B cell (primary cell): Measurements from ENCODE around the gene GPX2.

ENCODE experiments used
- EZH2 ChIP-seq: IDR thresholded peaks from 2 replicates; pipeline ENCODE4 v1.6.1; 2012; ENCODE audit warnings: borderline replicate concordance, low read depth, mild to moderate bottlenecking, moderate library complexity, low read length; ENCODE audit not compliant: insufficient read depth, poor library complexity, severe bottlenecking
- TF ChIP-seq, protein P1 (sequence below): fragments of 200-600 bp; IDR thresholded peaks from one replicate; pipeline ENCODE4 v1.8.0; 2022; ENCODE audit warnings: antibody characterized with exemption, mild to moderate bottlenecking

DNA sequence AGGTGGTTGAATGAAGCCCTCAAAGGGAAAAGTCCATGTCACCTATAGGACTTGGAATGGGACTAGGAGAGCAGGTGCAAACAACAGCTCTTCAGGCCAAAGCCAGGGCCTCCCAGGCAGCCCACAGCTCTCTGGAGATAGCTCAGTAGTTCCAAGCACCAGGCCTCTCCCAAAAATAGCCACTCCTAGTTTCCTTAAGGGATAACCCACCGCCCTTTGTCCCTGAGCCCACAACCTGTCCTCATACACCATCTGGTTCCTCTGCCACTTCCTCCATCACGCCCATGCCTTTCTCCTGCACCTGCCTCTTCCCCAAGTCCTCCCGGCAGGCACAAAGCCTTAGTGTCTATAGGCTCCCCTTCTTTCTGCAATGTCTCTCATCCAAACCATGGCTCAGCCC, 27.5 kb upstream of the GPX2 start:
- TF ChIP-seq, protein P1, sequence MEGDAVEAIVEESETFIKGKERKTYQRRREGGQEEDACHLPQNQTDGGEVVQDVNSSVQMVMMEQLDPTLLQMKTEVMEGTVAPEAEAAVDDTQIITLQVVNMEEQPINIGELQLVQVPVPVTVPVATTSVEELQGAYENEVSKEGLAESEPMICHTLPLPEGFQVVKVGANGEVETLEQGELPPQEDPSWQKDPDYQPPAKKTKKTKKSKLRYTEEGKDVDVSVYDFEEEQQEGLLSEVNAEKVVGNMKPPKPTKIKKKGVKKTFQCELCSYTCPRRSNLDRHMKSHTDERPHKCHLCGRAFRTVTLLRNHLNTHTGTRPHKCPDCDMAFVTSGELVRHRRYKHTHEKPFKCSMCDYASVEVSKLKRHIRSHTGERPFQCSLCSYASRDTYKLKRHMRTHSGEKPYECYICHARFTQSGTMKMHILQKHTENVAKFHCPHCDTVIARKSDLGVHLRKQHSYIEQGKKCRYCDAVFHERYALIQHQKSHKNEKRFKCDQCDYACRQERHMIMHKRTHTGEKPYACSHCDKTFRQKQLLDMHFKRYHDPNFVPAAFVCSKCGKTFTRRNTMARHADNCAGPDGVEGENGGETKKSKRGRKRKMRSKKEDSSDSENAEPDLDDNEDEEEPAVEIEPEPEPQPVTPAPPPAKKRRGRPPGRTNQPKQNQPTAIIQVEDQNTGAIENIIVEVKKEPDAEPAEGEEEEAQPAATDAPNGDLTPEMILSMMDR: no peak
- no peak for TF ChIP-seq EZH2
